Effector CD8-positive, alpha-beta T cell (primary cell): ENCODE results near the gene SLC9A5.

Experiments
- DNase-seq: peaks from one replicate; lab custom pipeline; 2025; lab: John Stamatoyannopoulos, UW

SLC9A5 gene

DNA sequence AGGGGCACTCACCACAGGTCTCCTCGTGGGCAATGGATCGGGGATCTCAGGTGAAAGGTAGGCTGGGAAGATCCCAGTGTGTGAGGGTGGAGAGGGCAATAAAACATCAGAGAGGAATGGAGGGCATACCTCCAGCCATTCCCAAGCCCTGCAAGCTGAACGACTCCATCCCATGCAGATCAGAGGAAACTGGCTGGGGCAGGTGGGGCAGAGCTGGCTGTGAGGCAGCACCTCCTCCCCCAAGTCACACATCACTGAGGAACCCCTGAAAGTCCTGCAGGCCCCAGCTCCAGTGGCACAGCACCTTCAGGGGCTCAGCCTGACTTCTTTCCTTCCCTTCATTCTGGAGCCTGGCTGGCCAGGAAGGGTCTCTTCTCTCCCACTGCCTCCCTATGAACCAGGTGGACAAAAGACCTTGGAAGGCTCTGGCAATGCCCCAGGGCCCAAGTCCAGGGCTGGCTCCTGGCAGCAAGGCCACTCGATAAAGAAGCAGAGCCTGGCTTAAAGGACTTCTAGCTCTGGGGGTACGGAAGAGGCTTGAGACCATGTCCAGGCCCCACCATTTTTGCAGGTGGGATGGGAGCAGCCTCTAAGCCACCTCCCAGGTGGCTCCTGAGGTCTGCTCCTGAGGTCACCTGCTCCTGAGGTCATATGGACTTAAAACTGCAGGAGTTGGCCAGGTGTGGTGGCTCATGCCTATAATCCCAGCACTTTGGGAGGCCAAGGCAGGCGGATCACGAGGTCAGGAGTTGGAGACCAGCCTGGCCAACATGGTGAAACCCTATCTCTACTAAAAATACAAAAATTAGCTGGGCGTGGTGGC is 35.4 kb upstream of the SLC9A5 start:
- no peak for DNase-seq

DNA sequence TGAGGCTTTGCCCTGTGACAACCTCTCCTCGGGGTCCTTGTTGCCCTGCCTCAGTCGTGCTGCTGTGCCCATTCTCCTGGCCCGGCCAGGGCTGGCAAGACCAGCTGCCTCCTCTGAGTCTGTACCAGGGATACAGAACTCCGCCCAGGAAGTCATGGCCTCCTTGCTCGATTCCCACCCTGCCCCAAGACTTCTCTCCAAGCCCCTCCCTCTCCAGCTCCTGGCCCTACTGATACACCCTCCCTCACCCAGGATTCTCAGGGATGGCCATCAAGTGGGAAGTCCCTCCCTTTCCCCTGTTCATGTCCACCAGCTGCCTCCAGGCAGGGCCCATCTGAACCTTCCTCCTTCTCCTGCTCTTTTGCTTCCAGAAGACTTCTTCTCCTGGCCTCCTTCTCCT is 33.1 kb upstream of the SLC9A5 start:
- no peak for DNase-seq

DNA sequence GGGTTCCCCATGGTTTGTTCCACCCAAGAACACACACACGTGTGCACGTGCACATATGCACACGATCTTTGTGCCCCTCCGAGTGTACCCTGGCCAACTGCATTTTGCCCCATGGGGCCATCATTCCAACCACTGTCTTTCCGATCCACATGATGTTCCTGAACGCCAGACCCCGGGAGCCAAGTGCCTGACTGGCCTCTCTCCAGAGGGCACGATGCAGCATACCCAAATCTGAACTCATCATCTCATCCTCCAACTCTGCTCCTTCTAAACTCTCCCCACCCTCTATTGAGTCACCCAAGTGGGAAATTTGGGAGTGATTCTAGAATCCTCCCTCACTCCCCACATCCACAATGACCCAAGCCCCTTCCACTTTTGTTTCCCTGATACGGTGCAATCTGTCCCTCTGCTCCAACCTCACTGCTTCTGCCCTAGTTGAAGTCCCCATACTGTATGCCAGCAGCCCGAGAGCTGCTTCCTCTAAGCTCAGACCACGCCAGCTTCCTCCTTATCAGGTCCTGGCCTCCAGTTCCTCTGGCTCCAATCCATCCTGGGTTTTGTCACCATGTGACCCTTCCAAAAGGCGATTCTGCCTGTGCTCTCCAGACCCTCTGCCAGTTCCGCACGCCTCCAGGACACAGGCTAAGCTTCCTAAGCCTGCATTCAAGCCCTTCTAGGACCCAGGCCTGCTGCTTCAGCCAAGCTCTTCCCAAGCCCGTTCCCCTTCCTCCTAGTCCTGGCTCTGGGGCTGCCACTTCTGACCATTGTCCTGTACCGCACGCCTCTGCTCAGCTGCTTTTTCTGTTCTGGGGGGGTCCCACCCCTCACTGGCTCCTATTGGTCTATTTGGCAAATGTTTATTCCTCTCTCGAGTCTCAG is 31.9 kb upstream of the SLC9A5 start:
- no peak for DNase-seq

DNA sequence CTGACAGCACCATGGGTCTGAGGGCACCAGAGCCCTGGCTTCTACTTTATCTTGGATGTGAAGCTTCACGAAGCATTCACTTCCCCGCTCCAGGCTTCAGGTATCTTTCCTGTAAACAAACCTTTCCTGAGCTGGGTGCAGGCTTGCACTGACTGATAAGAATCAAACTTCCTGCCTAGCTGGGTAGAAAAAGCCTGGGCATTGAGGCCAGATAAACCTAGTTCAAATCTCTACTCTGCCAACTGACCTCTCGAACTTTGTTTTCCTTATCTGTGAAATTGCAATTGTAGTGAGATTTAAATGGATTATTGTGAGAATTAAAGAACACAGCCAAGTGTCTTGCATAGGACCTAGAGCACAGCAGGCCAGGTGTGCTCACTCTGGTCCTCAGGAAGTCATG is 24.8 kb upstream of the SLC9A5 start:
- no peak for DNase-seq

DNA sequence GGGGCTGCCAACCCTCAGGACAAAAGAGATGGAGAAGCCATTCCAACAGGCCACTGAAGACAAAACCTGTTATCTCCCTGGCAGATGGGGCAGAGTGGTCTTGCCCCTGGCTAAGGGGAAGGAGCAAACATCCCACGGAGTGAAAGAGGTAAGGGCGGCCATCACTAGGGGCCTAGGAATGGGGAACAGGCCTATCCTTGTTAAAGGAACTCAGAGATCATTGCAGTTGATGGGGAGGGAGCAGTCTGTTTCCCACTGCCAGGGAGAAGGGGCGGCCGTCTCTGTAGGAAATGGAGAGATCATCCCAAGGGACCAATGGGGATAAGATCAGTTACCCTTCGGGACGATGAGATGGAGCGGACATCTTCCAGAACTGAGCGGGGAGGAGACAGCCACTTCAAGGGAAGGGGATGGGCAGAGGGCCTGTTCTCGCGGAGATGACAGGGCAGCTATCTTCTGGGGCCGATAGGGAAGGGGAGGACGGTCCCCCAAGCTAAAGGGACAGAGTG is 22.4 kb upstream of the SLC9A5 start:
- no peak for DNase-seq

DNA sequence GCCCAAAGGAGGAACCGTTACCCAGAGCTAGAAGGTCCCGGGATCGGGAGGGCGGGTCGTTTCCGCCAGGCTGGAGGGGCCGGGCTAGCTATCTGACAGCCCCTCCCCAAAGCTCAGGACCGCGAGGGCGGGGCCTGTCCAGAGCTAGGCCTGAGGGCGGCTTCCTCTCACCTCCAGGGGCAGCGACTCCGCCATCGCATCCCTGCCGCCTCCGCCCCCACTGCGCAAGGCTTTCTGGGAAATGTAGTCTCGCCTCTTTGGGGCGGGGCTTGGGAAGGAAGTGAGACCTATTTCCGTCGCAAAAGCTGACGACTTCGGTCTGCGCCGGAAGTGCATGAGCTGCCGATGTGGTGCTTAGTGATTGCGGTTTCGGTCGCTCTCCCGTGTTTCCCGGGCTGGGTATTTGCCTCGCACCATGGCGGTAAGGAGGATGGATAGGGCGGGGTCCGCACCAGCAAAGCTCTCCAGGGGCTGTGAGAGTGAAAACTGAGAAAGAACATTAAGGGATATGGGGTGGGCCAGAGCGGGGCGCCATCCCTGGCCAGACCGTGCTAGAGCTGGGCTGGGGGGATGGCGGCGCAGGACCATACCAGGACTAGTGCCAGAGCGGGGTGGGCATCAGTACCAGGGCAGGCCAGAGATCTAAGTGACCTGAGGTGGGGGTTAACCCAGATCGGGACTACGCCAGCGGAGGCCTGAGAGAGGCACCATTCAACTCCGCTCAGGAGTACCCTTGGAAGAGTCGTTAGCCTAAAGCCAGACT is 21.8 kb upstream of the SLC9A5 start, which contains the start of gene TMEM208:
TSS of gene TMEM208 (plus strand) at position 327 of the 763 bp plus-strand sequence. CDS start at position 416, 89 bp downstream.
- DNase-seq: peak; percentile 98

DNA sequence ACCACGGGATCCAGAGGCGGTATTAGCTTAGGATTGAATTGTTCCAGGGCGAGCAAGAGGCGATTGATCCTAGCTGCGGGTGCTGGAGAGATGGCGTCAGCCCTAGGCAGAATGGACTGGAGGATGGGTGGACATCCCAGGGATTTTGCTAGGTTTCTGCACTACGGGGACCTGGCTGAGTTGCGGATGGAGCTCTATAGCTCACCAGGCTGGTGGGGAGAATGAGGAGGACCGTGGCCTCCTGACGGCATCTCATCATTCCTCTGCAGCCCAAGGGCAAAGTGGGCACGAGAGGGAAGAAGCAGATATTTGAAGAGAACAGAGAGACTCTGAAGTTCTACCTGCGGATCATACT is 21.2 kb upstream of the SLC9A5 start:
- no peak for DNase-seq

DNA sequence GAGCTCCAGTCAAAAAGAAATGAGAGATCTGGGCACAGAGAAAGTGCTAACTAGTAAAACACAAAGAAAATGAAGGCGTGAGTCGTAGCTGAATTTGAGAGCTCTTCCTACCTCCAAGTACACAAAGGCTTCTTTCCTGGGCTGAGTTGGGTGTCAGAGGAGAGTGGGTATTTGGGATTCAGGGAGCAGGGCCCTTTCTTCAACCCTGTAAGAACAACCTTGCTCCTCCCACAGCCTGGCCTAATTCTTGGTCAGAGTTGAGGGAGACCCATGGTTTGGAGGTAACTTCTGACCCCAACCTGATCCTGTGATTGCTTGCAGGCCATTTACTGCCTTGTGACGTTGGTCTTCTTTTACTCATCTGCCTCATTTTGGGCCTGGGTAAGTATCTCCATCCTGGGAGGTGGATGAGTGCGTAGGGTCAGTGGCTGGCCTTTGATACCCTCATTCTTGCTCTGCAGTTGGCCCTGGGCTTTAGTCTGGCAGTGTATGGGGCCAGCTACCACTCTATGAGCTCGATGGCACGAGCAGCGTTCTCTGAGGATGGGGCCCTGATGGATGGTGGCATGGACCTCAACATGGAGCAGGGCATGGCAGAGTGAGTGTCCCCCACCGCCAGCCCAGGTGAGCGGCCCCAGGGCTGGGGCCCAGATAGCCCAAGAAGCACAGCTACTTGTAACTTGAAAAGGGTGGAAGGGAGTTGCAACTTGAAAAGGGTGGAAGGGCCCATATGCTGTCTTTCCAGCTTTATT is 20.6 kb upstream of the SLC9A5 start:
- no peak for DNase-seq

DNA sequence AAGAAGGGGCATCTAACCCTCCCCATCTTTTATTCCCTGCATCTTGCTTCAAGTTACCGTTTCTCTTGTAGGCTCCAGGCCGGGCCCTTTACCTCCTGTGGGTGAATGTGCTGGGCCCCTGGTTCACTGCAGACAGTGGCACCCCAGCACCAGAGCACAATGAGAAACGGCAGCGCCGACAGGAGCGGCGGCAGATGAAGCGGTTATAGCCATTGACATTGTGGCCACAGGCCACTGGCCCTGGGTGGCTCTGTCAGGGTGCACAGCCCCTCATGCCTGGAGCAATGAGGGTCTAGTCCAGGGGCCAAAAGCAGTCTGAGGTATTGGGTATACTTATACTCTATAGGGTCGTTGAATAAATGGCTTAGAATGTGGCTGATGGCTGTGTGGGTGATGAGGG is 19.9 kb upstream of the SLC9A5 start:
- DNase-seq: no peak

DNA sequence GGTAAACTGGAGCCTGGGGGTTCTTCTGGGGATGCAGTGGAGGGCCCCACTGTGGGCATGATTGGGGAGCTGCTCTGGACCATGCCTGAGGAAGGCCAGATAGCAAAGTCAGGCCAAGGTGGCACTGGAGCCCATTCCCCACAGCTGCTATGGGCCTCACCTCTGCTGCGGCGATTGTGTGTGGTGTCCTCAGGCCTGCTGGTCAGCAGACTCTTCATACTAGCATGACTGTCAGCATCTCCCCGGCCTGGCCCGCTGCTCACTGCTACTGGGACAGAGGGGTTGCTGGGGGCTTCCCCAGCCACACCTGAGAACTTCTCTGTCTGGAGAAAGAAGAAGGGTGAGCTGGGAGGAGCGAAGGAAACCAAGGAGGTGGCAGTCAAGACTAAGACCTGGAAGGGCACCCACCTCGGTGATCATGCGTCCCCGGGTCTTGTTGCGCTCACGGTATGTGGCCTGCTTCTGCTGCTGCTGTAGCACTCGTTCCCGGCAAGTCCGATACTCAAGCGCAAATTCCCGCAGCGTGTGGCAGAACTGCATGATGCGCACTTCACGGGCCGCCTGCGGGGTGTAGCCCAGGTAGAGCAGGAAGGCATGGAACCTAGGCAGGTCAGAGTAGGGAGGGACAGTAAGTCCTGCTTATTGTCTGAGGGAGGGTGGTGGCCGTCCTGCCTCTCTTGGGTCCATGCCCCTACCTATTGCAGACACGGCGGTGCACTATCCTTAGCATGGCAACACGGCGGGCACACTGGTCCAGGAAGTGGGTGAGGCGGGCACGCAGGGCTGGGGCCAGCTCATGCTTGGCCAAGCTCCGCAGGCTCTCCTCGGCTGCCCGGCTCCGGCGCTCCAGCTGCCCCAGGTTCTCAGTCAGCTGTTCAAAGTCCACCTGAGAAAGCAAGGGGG is 18.6 kb upstream of the SLC9A5 start:
- no peak for DNase-seq

DNA sequence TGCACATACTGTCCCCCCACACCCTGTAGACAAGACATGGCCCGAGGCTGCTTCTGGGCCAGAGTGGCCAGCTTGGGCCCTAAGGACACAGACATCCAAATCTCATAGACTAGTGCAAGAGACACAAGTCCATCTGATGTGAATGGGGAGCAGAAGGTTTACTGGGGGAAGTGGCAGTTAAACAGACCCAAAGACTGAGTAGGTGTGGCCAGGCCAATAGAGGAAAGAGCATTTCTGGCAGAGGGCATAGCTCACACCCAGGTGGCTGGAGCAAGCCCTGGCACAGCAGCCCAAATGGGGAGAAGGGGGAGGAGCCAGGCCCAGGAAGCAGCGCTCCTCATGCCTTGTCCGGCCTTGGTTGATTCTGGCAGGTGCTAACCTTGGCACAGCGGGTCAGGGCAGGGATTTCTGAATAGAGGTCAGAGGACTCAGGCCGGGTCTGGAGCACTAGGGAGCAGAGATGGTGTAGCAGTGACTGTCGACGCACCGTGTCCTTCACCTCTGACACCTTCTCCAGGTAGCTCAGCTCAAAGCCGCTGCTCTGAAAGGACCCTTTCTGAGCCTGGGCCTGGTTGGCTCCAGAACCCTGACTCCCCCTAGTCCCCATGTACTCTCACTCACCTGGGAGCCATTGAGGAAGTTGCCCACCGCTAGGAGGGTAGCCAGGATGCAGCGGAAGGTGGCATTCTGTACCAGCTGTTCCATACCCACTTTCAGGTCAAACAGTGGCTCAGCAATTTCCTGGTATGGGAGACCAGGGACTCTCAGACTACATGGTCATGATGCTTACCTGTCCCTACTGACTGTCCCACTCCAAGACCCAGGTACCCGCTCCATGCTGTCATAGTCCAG is 17.7 kb upstream of the SLC9A5 start:
- DNase-seq: no peak

DNA sequence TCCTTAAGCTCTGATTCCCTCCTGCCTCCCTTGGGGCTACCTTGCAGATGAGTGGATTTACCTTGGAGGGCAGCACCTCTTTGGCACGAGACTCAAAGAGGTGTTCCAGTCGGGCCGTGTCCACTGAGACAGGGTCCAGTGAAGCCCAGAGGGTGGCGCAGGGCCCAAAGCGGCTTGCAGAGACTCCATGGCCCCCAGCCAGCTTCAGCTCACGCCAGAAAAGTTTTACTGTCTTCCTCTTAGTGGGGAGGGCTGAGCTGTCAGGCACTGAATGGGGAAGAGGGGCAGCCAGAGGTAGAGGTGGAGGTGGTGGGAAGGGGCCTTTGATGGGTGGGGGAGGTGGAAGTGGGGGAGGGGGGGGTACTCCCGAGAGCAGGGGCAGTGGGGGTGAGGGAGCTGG is 15.2 kb upstream of the SLC9A5 start:
- no peak for DNase-seq

DNA sequence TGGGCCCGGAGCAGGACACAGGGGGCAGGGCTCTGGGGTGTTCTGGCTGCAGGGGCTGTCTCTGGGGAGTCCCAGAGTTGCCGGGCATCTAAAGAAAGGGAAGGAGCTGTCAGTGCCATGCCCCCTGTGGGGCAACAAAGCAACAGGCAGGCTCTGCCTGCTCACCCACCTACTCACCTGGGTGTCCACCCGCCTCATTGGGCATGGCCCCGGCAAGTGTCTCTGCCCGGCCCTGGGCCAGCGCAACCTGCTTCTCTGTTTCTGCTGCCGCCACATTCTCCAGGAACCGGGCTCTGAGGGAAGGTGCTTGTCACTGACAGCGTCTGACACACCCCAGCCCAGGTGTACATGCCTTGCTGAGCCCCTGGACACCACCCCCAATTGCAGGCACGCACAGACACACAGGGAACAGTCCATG is 14.6 kb upstream of the SLC9A5 start:
- DNase-seq: no peak

DNA sequence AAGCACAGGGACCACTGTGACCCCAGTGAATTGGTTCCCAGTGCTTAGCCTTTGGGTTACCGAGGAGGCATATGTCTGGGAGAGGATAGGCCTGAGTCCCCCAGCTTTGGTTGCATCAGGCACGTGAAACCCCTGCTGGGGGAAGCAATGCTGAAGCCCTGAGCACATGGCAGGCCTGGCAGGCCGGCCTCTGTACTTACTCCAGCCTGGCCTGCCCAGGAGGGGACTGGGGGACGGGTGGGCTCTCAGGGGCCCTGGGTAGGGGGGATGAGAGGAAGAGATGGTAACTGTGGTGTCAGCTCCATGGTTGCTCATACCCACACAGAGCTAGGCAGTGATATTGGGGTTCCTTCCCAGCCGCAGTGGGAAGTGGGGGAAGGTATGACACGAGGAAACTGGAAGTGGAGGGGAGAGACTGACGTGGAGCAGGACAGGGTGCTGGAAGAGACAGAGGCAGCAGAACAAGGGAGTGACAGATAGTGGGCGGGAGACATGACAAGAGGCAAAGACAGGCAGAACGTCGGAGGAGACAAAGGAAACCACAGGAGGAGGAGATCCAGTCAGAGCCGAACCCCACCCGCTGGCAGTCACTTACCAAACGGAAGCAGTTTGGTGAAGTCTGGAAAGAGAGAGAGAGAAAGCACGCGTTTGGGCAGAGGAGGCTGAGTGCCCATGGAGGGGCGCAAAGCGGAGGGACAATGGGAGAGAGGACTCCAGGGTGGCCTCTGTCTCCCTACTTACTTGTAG is 12.8 kb upstream of the SLC9A5 start:
- no peak for DNase-seq

DNA sequence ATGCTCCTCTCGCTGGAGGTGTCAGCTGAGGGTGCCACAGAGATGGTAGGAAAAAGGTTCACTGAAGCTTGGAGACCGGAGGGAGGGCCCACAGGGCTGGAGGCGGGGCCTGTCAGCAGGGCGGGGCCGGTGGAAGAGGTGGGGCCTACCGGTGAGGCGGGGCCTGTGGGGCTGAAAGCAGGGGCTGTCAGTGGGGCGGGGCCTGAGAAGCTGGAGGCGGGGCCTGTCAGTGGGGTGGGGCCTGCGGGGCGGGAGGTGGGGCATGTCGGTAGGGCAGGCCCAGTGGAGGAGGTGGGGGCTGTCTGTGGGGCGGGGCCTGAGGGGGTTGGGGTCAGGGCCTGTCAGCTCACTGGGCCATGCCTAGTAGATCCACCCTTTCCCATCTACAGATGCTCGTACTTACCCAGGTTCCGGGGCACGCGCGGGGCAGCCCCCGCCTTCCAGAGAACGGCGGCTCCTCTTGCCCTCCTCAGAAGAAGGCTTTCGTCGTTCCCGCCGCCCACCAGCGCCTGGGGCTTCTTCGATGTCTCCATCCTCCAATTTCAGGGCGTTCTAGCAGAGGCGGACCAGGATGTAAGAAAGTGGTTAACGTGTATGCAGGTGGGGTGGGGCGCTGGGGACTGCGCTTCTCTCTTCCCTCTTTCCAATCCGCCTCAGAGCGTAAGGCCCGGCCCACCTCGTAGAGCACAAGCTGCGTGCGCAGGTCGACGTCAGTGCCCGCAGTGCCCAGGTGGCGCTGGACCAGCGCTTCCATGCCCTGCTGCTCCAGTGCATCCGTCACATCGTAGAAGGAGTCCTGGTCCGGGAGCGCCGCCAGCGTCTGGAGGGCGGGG is 12.0 kb upstream of the SLC9A5 start:
- DNase-seq: peak; percentile 62

DNA sequence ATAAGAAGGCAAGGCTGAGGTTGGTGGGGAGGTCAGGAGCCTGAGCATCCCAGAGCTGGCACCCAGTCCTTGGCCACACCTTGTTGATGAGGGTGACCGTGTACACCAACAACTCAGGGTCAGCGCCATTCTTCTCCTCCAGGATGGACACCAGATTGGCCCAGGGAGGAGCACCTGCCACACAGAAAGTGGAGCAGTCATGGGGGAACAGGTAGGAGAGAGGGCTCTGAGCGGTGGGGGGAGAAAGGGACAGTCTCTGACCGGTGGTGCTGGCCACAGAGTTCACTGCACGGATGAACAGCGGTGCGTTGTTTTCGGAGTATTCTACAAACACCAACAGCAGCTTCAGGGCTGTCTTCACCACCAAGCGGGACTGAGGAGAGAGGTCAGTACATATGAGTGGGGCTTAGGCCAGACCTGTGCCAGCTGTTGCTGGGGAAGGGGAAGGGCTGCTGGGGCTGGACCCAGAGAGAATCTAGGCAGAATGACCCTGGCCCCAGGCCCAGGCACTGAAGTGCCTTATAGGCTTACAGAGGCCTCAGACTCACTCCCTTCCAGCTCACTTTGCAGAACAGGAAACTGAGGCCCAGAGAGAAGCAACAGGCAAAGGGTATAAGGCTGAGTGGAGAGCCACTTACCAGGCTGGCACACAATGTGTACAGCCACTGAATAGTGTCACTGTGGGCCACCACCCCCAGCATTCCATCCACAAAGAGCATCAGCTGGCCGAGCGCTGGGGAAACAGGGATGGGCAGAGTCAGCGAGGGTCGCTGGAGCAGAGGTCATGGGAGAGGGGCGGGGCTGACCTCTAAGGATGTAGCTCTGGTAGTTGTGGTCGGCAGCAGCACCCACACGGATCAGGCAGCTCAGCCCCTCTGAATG is 11.1 kb upstream of the SLC9A5 start:
- no peak for DNase-seq

DNA sequence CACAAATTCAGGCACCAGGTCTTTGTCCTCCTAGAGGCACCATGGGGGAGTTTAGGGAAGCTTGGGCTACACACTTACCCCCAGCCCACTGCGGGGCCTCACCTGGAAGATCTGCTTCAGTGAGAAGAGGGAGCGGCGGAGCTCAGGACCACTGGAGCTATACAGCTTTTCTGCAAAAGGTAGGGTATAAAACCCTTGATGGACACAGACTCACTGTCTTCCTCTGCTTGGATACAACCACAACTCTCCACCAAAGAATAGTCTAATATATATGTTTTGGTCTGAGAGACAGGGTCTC is 10.6 kb upstream of the SLC9A5 start:
- no peak for DNase-seq
